ENCODE results near the gene MSANTD7.

GRCh38 chr10:14820010-14820774, 17.9 kb upstream of the MSANTD7 start:
- TF ChIP-seq CTCF (IDR thresholded peaks at IDR 0.05), result no peak
- no peak for TF ChIP-seq EP300 (IDR thresholded peaks at IDR 0.05; ENCODE audit: low read depth)
- no peak for TF ChIP-seq POLR2AphosphoS5 (IDR thresholded peaks at IDR 0.05)
